ENCODE measurements around the gene RGS7.

DNA sequence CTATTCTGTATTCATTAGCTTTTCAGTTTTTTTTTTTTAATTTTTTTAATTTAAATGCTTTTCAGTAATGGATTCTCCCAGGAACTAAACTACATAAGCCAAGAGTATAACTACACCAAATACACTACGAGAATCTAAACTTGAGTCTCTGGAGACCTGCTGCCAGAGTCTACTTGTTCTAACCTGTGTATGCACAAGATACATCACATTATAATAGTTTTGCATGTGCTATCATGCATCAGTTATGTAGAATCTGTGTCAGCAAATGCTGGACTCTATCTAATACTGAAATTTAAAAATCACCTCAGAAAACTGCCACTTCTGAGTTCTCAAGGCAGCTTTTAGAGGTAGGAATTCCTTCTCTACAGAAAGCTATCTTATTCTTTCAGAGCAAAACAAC is 598.7 kb downstream of the RGS7 start:
- no peak for TF ChIP-seq CTCF (IDR thresholded peaks at IDR 0.05 in 4 of 5, conservative IDR thresholded peaks at IDR 0.05 in 1 of 5)
- TF ChIP-seq POLR2A (IDR thresholded peaks at IDR 0.05), result no peak
